HepG2 (cell line): ENCODE measurements around the gene PLPPR2. TPM values are rescaled to one million over a fixed set of nuclear protein-coding genes. Genes with fewer than 3 reads are reported as not detected.

Source experiments
- JUN ChIP-seq: sonication (generic); formaldehyde crosslinking; IDR thresholded peaks from 2 replicates; pipeline ENCODE4 v1.4.0; 2020; ENCODE audit warnings: mild to moderate bottlenecking, missing genetic modification reagents
- KLF12 ChIP-seq: sonication (generic); formaldehyde crosslinking; IDR thresholded peaks from 2 replicates; pipeline ENCODE4 v1.4.0; 2020; ENCODE audit warnings: missing genetic modification reagents, borderline replicate concordance
- MED8 ChIP-seq: sonication (generic); formaldehyde crosslinking; IDR thresholded peaks from 2 replicates; pipeline ENCODE4 v1.8.1; 2023; ENCODE audit warnings: mild to moderate bottlenecking, missing genetic modification reagents; ENCODE audit not compliant: insufficient replicate concordance
- NR2F2 ChIP-seq: IDR thresholded peaks from 2 replicates; pipeline ENCODE4 v1.6.1; 2012; ENCODE audit warnings: low read depth, inconsistent platforms, borderline replicate concordance
- RFX3 ChIP-seq: IDR thresholded peaks from 2 replicates; pipeline ENCODE4 v1.6.1; 2016; ENCODE audit warnings: missing biosample characterization, missing genetic modification reagents
- RXRA ChIP-seq: sonication (generic); formaldehyde crosslinking; IDR thresholded peaks from 2 replicates; pipeline ENCODE4 v1.5.1; 2020; ENCODE audit warnings: missing genetic modification reagents
- SNAI1 ChIP-seq: sonication (generic); formaldehyde crosslinking; IDR thresholded peaks from 2 replicates; pipeline ENCODE4 v1.5.0; 2020; ENCODE audit warnings: mild to moderate bottlenecking, missing genetic modification reagents, borderline replicate concordance
- SRSF4 ChIP-seq: fragments of 200-400 bp; formaldehyde crosslinking; IDR thresholded peaks from one replicate; pipeline ENCODE4 v1.6.1; 2018; ENCODE audit warnings: mild to moderate bottlenecking, low read depth, low read length, moderate library complexity; ENCODE audit not compliant: poor library complexity, severe bottlenecking
- ZNF543 ChIP-seq: sonication (generic); formaldehyde crosslinking; IDR thresholded peaks from 2 replicates; pipeline ENCODE4 v1.4.0; 2020; ENCODE audit warnings: mild to moderate bottlenecking, missing genetic modification reagents
- ZNF605 ChIP-seq: sonication (generic); formaldehyde crosslinking; IDR thresholded peaks from 2 replicates; pipeline ENCODE4 v1.8.0; 2022; ENCODE audit warnings: mild to moderate bottlenecking, missing genetic modification reagents
- ZNF737 ChIP-seq: sonication (generic); formaldehyde crosslinking; IDR thresholded peaks from 2 replicates; pipeline ENCODE4 v1.5.0; 2020; ENCODE audit warnings: missing genetic modification reagents, mild to moderate bottlenecking, borderline replicate concordance
- ZNF761 ChIP-seq: sonication (generic); formaldehyde crosslinking; conservative IDR thresholded peaks from 2 replicates; pipeline ENCODE4 v1.4.0; 2020; ENCODE audit warnings: mild to moderate bottlenecking, missing genetic modification reagents
- ZNF788 ChIP-seq: sonication (generic); formaldehyde crosslinking; IDR thresholded peaks from 2 replicates; pipeline ENCODE4 v1.5.0; 2020; ENCODE audit warnings: mild to moderate bottlenecking, missing genetic modification reagents, borderline replicate concordance
- polyA plus RNA-seq, 8 experiments: library from polyadenylated mRNA; depleted of rRNA in 3 of 8; stranded (reverse) in 7 of 8; unstranded in 1 of 8; fragments of >200 nt; fragmentation: Illumina TruSeq in 4 of 8; extraction: Trizol in 4 of 8; gene quantifications; 2 replicates each; pipeline versions ENCODE4 v1.2.1 to v1.2.3, GENCODE V29; 2011 to 2016; ENCODE audit warnings: low read depth in 4 of 8, missing spikeins in 1 of 8, mixed read lengths in 1 of 8; ENCODE audit not compliant: insufficient read depth in 1 of 8
- total RNA-seq, 5 experiments: library from RNA; depleted of rRNA; stranded (reverse); fragments of >200 nt; fragmentation: Illumina TruSeq; extraction: Trizol; gene quantifications; 2 replicates each; pipeline ENCODE4 v1.2.3, GENCODE V29; 2016; ENCODE audit warnings: low read depth in 1 of 5
- TF ChIP-seq, protein P1 (sequence below): sonication (generic); formaldehyde crosslinking; conservative IDR thresholded peaks from 2 replicates; pipeline ENCODE4 v1.4.0; 2020; ENCODE audit warnings: mild to moderate bottlenecking, missing genetic modification reagents, moderate library complexity
- TF ChIP-seq, protein P2 (sequence below): sonication (generic); formaldehyde crosslinking; conservative IDR thresholded peaks from 2 replicates; pipeline ENCODE4 v1.4.0; 2020; ENCODE audit warnings: missing genetic modification reagents
- TF ChIP-seq, protein P3 (sequence below): IDR thresholded peaks from 2 replicates; pipeline ENCODE4 v1.6.1; 2018; ENCODE audit warnings: missing genetic modification reagents, mild to moderate bottlenecking, missing compliant biosample characterization
- TF ChIP-seq, protein P4 (sequence below): sonication (generic); formaldehyde crosslinking; IDR thresholded peaks from 2 replicates; pipeline ENCODE4 v1.5.1; 2020; ENCODE audit warnings: missing genetic modification reagents, mild to moderate bottlenecking, borderline replicate concordance
- TF ChIP-seq, protein P5 (sequence below): IDR thresholded peaks from 2 replicates; pipeline ENCODE4 v1.6.1; 2018; ENCODE audit warnings: missing genetic modification reagents

The PLPPR2 gene
- total and polyA plus RNA-seq, 2 of the 13 experiments (the other 11 are each of a cell fraction or from before 2014, with no cell fraction given) = 1.5 to 2.1 TPM

DNA sequence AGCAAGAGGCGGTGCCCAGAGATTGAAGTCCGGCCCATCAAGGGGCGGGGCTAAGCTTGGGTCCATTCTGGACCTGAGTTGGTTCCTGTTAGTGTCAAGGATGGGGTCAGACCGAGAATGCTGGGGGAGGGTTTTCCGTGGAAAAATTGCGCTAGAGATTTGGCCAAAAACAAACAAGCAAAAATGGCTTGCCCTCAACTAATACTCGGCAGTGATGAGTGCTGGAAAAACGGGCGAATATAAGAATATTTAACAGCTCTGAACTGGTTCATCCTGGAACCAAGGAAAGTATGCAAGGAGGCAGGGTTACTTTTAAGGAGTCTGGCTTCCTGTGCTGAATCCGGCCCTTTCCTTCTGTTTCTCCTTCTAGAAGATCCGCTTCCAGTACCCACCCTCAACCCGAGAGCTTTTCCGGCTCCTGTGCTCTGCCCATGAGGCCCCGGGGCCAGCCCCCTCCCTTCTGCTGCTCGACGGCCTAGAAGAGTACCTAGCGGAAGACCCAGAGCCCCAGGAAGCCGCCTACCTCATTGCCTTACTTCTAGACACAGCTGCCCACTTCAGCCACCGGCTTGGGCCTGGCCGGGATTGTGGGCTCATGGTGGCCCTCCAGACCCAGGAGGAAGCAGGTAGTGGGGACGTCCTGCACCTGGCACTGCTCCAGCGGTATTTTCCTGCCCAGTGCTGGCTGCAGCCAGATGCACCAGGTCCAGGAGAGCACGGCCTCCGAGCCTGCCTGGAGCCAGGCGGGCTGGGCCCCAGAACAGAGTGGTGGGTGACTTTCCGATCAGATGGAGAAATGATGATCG is 20.1 kb downstream of the PLPPR2 start (continued):
- no peak for TF ChIP-seq JUN (CRISPR knock-in tag)
- TF ChIP-seq NR2F2 = 0 out of 2 replicates have a peak, but pooled peaks have one; percentile 34
- TF ChIP-seq, protein P1, sequence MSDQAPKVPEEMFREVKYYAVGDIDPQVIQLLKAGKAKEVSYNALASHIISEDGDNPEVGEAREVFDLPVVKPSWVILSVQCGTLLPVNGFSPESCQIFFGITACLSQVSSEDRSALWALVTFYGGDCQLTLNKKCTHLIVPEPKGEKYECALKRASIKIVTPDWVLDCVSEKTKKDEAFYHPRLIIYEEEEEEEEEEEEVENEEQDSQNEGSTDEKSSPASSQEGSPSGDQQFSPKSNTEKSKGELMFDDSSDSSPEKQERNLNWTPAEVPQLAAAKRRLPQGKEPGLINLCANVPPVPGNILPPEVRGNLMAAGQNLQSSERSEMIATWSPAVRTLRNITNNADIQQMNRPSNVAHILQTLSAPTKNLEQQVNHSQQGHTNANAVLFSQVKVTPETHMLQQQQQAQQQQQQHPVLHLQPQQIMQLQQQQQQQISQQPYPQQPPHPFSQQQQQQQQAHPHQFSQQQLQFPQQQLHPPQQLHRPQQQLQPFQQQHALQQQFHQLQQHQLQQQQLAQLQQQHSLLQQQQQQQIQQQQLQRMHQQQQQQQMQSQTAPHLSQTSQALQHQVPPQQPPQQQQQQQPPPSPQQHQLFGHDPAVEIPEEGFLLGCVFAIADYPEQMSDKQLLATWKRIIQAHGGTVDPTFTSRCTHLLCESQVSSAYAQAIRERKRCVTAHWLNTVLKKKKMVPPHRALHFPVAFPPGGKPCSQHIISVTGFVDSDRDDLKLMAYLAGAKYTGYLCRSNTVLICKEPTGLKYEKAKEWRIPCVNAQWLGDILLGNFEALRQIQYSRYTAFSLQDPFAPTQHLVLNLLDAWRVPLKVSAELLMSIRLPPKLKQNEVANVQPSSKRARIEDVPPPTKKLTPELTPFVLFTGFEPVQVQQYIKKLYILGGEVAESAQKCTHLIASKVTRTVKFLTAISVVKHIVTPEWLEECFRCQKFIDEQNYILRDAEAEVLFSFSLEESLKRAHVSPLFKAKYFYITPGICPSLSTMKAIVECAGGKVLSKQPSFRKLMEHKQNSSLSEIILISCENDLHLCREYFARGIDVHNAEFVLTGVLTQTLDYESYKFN = no peak
- no peak for TF ChIP-seq KLF12 (CRISPR knock-in tag)
- no peak for TF ChIP-seq SNAI1 (CRISPR knock-in tag)
- TF ChIP-seq, protein P2, sequence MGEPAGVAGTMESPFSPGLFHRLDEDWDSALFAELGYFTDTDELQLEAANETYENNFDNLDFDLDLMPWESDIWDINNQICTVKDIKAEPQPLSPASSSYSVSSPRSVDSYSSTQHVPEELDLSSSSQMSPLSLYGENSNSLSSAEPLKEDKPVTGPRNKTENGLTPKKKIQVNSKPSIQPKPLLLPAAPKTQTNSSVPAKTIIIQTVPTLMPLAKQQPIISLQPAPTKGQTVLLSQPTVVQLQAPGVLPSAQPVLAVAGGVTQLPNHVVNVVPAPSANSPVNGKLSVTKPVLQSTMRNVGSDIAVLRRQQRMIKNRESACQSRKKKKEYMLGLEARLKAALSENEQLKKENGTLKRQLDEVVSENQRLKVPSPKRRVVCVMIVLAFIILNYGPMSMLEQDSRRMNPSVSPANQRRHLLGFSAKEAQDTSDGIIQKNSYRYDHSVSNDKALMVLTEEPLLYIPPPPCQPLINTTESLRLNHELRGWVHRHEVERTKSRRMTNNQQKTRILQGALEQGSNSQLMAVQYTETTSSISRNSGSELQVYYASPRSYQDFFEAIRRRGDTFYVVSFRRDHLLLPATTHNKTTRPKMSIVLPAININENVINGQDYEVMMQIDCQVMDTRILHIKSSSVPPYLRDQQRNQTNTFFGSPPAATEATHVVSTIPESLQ (CRISPR knock-in tag) = no peak
- TF ChIP-seq SRSF4 = no peak
- no peak for TF ChIP-seq ZNF737 (CRISPR knock-in tag)
- TF ChIP-seq, protein P3, sequence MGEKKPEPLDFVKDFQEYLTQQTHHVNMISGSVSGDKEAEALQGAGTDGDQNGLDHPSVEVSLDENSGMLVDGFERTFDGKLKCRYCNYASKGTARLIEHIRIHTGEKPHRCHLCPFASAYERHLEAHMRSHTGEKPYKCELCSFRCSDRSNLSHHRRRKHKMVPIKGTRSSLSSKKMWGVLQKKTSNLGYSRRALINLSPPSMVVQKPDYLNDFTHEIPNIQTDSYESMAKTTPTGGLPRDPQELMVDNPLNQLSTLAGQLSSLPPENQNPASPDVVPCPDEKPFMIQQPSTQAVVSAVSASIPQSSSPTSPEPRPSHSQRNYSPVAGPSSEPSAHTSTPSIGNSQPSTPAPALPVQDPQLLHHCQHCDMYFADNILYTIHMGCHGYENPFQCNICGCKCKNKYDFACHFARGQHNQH (CRISPR knock-in tag) = no peak; the same call in 1 of the 2 replicates
- TF ChIP-seq ZNF761 (CRISPR knock-in tag) = no peak
- TF ChIP-seq MED8 (CRISPR knock-in tag) = no peak
- TF ChIP-seq ZNF543 (CRISPR knock-in tag) = no peak
- TF ChIP-seq, protein P4, sequence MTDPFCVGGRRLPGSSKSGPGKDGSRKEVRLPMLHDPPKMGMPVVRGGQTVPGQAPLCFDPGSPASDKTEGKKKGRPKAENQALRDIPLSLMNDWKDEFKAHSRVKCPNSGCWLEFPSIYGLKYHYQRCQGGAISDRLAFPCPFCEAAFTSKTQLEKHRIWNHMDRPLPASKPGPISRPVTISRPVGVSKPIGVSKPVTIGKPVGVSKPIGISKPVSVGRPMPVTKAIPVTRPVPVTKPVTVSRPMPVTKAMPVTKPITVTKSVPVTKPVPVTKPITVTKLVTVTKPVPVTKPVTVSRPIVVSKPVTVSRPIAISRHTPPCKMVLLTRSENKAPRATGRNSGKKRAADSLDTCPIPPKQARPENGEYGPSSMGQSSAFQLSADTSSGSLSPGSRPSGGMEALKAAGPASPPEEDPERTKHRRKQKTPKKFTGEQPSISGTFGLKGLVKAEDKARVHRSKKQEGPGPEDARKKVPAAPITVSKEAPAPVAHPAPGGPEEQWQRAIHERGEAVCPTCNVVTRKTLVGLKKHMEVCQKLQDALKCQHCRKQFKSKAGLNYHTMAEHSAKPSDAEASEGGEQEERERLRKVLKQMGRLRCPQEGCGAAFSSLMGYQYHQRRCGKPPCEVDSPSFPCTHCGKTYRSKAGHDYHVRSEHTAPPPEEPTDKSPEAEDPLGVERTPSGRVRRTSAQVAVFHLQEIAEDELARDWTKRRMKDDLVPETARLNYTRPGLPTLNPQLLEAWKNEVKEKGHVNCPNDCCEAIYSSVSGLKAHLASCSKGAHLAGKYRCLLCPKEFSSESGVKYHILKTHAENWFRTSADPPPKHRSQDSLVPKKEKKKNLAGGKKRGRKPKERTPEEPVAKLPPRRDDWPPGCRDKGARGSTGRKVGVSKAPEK (CRISPR knock-in tag) = no peak
- TF ChIP-seq ZNF788 (CRISPR knock-in tag) = no peak
- peak; percentile 93 for TF ChIP-seq ZNF605 (CRISPR knock-in tag)
- no peak for TF ChIP-seq RXRA (CRISPR knock-in tag)
- TF ChIP-seq, protein P5, sequence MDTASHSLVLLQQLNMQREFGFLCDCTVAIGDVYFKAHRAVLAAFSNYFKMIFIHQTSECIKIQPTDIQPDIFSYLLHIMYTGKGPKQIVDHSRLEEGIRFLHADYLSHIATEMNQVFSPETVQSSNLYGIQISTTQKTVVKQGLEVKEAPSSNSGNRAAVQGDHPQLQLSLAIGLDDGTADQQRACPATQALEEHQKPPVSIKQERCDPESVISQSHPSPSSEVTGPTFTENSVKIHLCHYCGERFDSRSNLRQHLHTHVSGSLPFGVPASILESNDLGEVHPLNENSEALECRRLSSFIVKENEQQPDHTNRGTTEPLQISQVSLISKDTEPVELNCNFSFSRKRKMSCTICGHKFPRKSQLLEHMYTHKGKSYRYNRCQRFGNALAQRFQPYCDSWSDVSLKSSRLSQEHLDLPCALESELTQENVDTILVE = no peak
- TF ChIP-seq RFX3 (CRISPR knock-in tag) = no peak
